Mesenchymal stem cell (in vitro differentiated cells and primary cell): ENCODE data around the gene SLAMF7.

Experiments used
- DNase-seq: peaks from one replicate; pipeline ENCODE4 v3.0.0-alpha.2; 2013
- H2AFZ ChIP-seq: one replicate; pipeline ENCODE4 v1.6.1; 2013; ENCODE audit warnings: low read depth, mild to moderate bottlenecking, control low read depth, inconsistent platforms, low read length, moderate library complexity
- H2AK5ac ChIP-seq: 2 replicates; pipeline ENCODE4 v1.6.1; 2013; ENCODE audit warnings: low read length, moderate library complexity, mild to moderate bottlenecking, inconsistent platforms; ENCODE audit not compliant: severe bottlenecking
- H2BK120ac ChIP-seq: one replicate; pipeline ENCODE4 v1.6.1; 2013; ENCODE audit warnings: low read depth, mild to moderate bottlenecking, inconsistent platforms, low read length, moderate library complexity
- H2BK12ac ChIP-seq, 2 experiments: one replicate each; pipeline ENCODE4 v1.6.1; 2013; ENCODE audit warnings: inconsistent platforms in 2 of 2, low read length in 2 of 2, mild to moderate bottlenecking in 2 of 2, moderate library complexity in 2 of 2, control low read depth in 1 of 2
- H2BK15ac ChIP-seq: one replicate; pipeline ENCODE4 v1.6.1; 2013; ENCODE audit warnings: mild to moderate bottlenecking, low read depth, inconsistent platforms; ENCODE audit not compliant: poor library complexity, severe bottlenecking
- H2BK5ac ChIP-seq: 2 replicates; pipeline ENCODE4 v1.6.1; 2013; ENCODE audit warnings: low read depth, mild to moderate bottlenecking, low read length, control low read depth, inconsistent platforms; ENCODE audit not compliant: poor library complexity, severe bottlenecking
- H3K14ac ChIP-seq, 2 experiments: one replicate each; pipeline ENCODE4 v1.6.1; 2013; ENCODE audit warnings: inconsistent platforms in 2 of 2, low read length in 2 of 2, control low read depth in 1 of 2, mild to moderate bottlenecking in 1 of 2, moderate library complexity in 1 of 2
- H3K18ac ChIP-seq, 2 experiments: one replicate each; pipeline ENCODE4 v1.6.1; 2013; ENCODE audit warnings: inconsistent platforms in 2 of 2, low read length in 2 of 2, control low read depth in 1 of 2, low read depth in 1 of 2, mild to moderate bottlenecking in 1 of 2
- H3K23ac ChIP-seq, 2 experiments: one replicate each; pipeline ENCODE4 v1.6.1; 2013; ENCODE audit warnings: inconsistent platforms in 2 of 2, low read length in 2 of 2, mild to moderate bottlenecking in 2 of 2, moderate library complexity in 2 of 2, control low read depth in 1 of 2
- H3K27ac ChIP-seq: 2 replicates; pipeline ENCODE4 v1.5.1; 2013; ENCODE audit warnings: mild to moderate bottlenecking, moderate library complexity, low read length, control low read depth, inconsistent platforms; ENCODE audit not compliant: poor library complexity, severe bottlenecking
- H3K27me3 ChIP-seq, 2 experiments: 2 replicates each; pipeline versions ENCODE4 v1.6.1 to v1.7.0; 2013; ENCODE audit warnings: low read length in 2 of 2, mild to moderate bottlenecking in 2 of 2, moderate library complexity in 2 of 2, control low read depth in 1 of 2, inconsistent platforms in 1 of 2; ENCODE audit not compliant: control insufficient read depth in 1 of 2, insufficient read depth in 1 of 2
- H3K36me3 ChIP-seq, 2 experiments: 2 replicates each; pipeline versions ENCODE4 v1.6.1 to v1.7.0; 2013; ENCODE audit warnings: low read length in 2 of 2, control low read depth in 1 of 2, inconsistent platforms in 1 of 2, low read depth in 1 of 2, mild to moderate bottlenecking in 1 of 2; ENCODE audit not compliant: insufficient read depth in 2 of 2, control insufficient read depth in 1 of 2
- H3K4ac ChIP-seq, 2 experiments: one replicate each; pipeline ENCODE4 v1.6.1; 2013; ENCODE audit warnings: inconsistent platforms in 2 of 2, low read length in 2 of 2, mild to moderate bottlenecking in 2 of 2, moderate library complexity in 2 of 2, control low read depth in 1 of 2, low read depth in 1 of 2
- H3K4me1 ChIP-seq: 2 replicates; pipeline ENCODE4 v1.6.1; 2013; ENCODE audit warnings: low read depth, low read length, control low read depth; ENCODE audit not compliant: control insufficient read depth, insufficient read depth
- H3K4me2 ChIP-seq: 2 replicates; pipeline ENCODE4 v1.6.1; 2013; ENCODE audit warnings: low read length, mild to moderate bottlenecking, inconsistent platforms; ENCODE audit not compliant: poor library complexity, severe bottlenecking
- H3K4me3 ChIP-seq, 2 experiments: 2 replicates each; pipeline versions ENCODE4 v1.5.1 to v1.7.0; 2013; ENCODE audit warnings: low read length in 2 of 2, mild to moderate bottlenecking in 2 of 2, control low read depth in 1 of 2, low read depth in 1 of 2; ENCODE audit not compliant: insufficient read depth in 1 of 2
- H3K79me1 ChIP-seq: replicated peaks from 2 replicates; pipeline ENCODE4 v1.6.1; 2013; ENCODE audit warnings: mild to moderate bottlenecking, control low read depth, low read length, inconsistent platforms; ENCODE audit not compliant: poor library complexity, severe bottlenecking
- H3K9ac ChIP-seq: 2 replicates; pipeline ENCODE4 v1.7.0; 2013; ENCODE audit warnings: mild to moderate bottlenecking, low read length, moderate library complexity
- H3K9me3 ChIP-seq: 2 replicates; pipeline ENCODE4 v1.7.0; 2013; ENCODE audit warnings: mild to moderate bottlenecking, low read length; ENCODE audit not compliant: control insufficient read depth
- H4K8ac ChIP-seq: one replicate; pipeline ENCODE4 v1.6.1; 2013; ENCODE audit warnings: inconsistent platforms, mild to moderate bottlenecking, low read length, moderate library complexity
- H4K91ac ChIP-seq: one replicate; pipeline ENCODE4 v1.6.1; 2013; ENCODE audit warnings: mild to moderate bottlenecking, low read length, inconsistent platforms
- WGBS: methylation state at CpG from one replicate; pipeline ENCODE4 v1.1.7; 2013; ENCODE audit warnings: mixed read lengths; 5-methylcytosine and 5-hydroxymethylcytosine counted together

Gene SLAMF7

GRCh38 chr1:160773093-160773492 is 34.0 kb downstream of the SLAMF7 start:
- Histone ChIP-seq H3K4me2 (no peak overlapping the region), H4K8ac (no peak overlapping the region), H3K27me3 (peaks cover 19% of the 10 kb centered on the region in 2 experiments), H2AK5ac (no peak overlapping the region), H3K9ac (no peak overlapping the region), H2BK5ac (no peak overlapping the region), H3K14ac (no peak overlapping the region), H3K23ac (no peak overlapping the region), H2BK12ac (no peak overlapping the region), H3K4me3 (no peak overlapping the region), H3K4ac (no peak overlapping the region), H4K91ac (no peak overlapping the region), H3K18ac (no peak overlapping the region), H3K4me1 (no peaks in the 10 kb centered on the region), H2BK15ac (no peak overlapping the region), H2AFZ (no peak overlapping the region), H3K27ac (no peak overlapping the region), H3K36me3 (no peaks in the 10 kb centered on the region), H3K9me3 (no peaks in the 10 kb centered on the region), H3K79me1 (no peaks in the 10 kb centered on the region), H2BK120ac (no peak overlapping the region)
- 95% methylated on average over 2 of the region's 3 CpGs for WGBS
- DNase-seq, result no peak

- Histone ChIP-seq H3K4me3 (no peak overlapping the region), H4K8ac (no peak overlapping the region), H2BK120ac (no peak overlapping the region), H4K91ac (no peak overlapping the region), H3K27me3 (peaks cover 12 to 19% of the 10 kb centered on the region in 2 experiments), H3K9me3 (no peaks in the 10 kb centered on the region), H3K4me1 (no peaks in the 10 kb centered on the region), H3K4ac (no peak overlapping the region), H3K4me2 (no peak overlapping the region), H3K79me1 (no peaks in the 10 kb centered on the region), H3K9ac (no peak overlapping the region), H2AFZ (no peak overlapping the region), H3K27ac (no peak overlapping the region), H3K18ac (no peak overlapping the region), H2BK5ac (no peak overlapping the region), H3K23ac (no peak overlapping the region), H2BK12ac (no peak overlapping the region), H2BK15ac (no peak overlapping the region), H3K14ac (no peak overlapping the region), H2AK5ac (no peak overlapping the region), H3K36me3 (no peaks in the 10 kb centered on the region)
- 40% methylated on average over 2 of the region's 2 CpGs for WGBS
- no peak for DNase-seq
Measured at GRCh38 chr1:160774886-160775719, 36.1 kb downstream of the SLAMF7 start.

GRCh38 chr1:160776178-160776577 is 37.1 kb downstream of the SLAMF7 start:
- no peak for DNase-seq
- Histone ChIP-seq H3K27me3 (peaks cover 9 to 11% of the 10 kb centered on the region in 2 experiments), H3K27ac (no peak overlapping the region), H3K18ac (no peak overlapping the region), H4K8ac (no peak overlapping the region), H2BK5ac (no peak overlapping the region), H2BK120ac (no peak overlapping the region), H3K4me2 (no peak overlapping the region), H2BK12ac (no peak overlapping the region), H2BK15ac (no peak overlapping the region), H3K9ac (no peak overlapping the region), H3K4me1 (no peaks in the 10 kb centered on the region), H3K4ac (no peak overlapping the region), H4K91ac (no peak overlapping the region), H2AK5ac (no peak overlapping the region), H2AFZ (no peak overlapping the region), H3K79me1 (no peaks in the 10 kb centered on the region), H3K36me3 (no peaks in the 10 kb centered on the region), H3K9me3 (no peaks in the 10 kb centered on the region), H3K23ac (no peak overlapping the region), H3K14ac (no peak overlapping the region), H3K4me3 (no peak overlapping the region)
- 92% methylated on average over 1 of the region's 1 CpG for WGBS

GRCh38 chr1:160777486-160778089 is 38.5 kb downstream of the SLAMF7 start:
- no peak overlapping the region for H3K14ac ChIP-seq
- no peak overlapping the region for H4K8ac ChIP-seq
- H3K4me1 ChIP-seq, result no peaks in the 10 kb centered on the region
- H3K27ac ChIP-seq, result no peak overlapping the region
- no peak overlapping the region for H3K4me3 ChIP-seq
- H3K27me3 ChIP-seq, result peaks cover 3 to 8% of the 10 kb centered on the region in 2 experiments
- peak; percentile 2 for DNase-seq
- H3K36me3 ChIP-seq, result no peaks in the 10 kb centered on the region
- H3K9ac ChIP-seq, result no peak overlapping the region
- no peaks in the 10 kb centered on the region for H3K79me1 ChIP-seq
- 44% methylated on average over 7 of the region's 7 CpGs for WGBS
- H3K9me3 ChIP-seq, result no peaks in the 10 kb centered on the region
- no peak overlapping the region for H3K4ac ChIP-seq
- no peak overlapping the region for H2BK5ac ChIP-seq
- no peak overlapping the region for H2BK120ac ChIP-seq
- H4K91ac ChIP-seq, result no peak overlapping the region
- no peak overlapping the region for H2AFZ ChIP-seq
- no peak overlapping the region for H2AK5ac ChIP-seq
- no peak overlapping the region for H2BK15ac ChIP-seq
- H3K23ac ChIP-seq, result no peak overlapping the region
- H3K4me2 ChIP-seq, result no peak overlapping the region
- H3K18ac ChIP-seq, result no peak overlapping the region
- H2BK12ac ChIP-seq, result no peak overlapping the region
